Measurements from ENCODE around the gene TRIM26.
"Not testable (repeated sequence)": the region's sequence is repeated elsewhere in the genome, so short reads cannot be mapped to it uniquely, and the experiment has no call there.

TRIM26 gene

DNA sequence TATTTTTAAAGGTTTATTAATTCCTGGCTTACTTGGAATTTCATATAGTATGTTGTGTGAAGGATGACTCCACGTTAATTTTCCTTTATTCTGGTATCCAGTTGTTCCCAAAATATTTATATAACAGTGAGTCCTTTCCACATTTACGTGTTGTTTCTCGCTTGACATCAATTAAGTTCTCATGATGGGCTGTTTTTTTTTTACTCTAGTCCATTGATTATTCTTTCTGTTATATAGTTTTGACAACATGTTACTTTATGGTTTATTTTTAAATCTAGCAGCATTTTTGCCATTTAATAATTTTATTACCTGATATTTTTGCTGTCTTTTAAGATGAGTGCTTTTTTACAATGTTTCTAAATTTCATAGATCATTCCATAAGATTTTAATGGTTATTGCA, 70.5 kb downstream of the TRIM26 start:
- no peak for DNase-seq (ENCODE audit: low read depth)
- TF ChIP-seq, protein P1, sequence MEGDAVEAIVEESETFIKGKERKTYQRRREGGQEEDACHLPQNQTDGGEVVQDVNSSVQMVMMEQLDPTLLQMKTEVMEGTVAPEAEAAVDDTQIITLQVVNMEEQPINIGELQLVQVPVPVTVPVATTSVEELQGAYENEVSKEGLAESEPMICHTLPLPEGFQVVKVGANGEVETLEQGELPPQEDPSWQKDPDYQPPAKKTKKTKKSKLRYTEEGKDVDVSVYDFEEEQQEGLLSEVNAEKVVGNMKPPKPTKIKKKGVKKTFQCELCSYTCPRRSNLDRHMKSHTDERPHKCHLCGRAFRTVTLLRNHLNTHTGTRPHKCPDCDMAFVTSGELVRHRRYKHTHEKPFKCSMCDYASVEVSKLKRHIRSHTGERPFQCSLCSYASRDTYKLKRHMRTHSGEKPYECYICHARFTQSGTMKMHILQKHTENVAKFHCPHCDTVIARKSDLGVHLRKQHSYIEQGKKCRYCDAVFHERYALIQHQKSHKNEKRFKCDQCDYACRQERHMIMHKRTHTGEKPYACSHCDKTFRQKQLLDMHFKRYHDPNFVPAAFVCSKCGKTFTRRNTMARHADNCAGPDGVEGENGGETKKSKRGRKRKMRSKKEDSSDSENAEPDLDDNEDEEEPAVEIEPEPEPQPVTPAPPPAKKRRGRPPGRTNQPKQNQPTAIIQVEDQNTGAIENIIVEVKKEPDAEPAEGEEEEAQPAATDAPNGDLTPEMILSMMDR (IDR thresholded peaks at IDR 0.05; ENCODE audit: control insufficient read depth, insufficient read depth, low read depth, low read length, missing control alignments): no peak
- no peak overlapping the region for H3K4me3 ChIP-seq (ENCODE audit: control insufficient read depth, low read depth, low read length)

- H3K4me3 ChIP-seq (ENCODE audit: control insufficient read depth, low read depth, low read length); DNase-seq (ENCODE audit: low read depth): not testable (repeated sequence)
These were observed 73.0 kb downstream of the TRIM26 start for GRCh38 chr6:30140240-30140639.

- TF ChIP-seq, protein P1 (IDR thresholded peaks at IDR 0.05; ENCODE audit: control insufficient read depth, insufficient read depth, low read depth, low read length, missing control alignments): no peak
- H3K4me3 ChIP-seq (ENCODE audit: control insufficient read depth, low read depth, low read length): no peak overlapping the region
- no peak for DNase-seq (ENCODE audit: low read depth)
These were observed 76.5 kb downstream of the TRIM26 start for GRCh38 chr6:30136570-30137286.

DNA sequence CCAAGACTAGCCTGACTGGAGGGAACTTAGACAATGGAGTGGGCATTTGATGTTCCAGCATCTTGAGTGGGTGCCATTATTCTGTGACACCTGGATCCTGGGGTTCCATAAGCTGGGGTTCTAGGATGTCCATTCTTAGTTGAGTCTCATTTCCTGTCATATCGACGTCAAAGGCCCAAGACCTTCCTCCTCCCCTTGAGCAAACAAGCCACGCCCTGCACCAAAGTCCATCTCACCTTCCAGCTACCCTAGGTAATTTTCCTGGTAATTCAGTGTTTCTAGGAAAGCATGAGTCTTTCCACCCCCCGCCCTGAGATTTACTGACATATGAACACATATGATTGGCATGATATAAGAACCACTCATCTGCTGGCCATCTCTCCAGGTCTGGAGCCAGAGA, 77.4 kb downstream of the TRIM26 start, which contains the start of gene TRIM40:
Gene TRIM40 (plus strand): TSS at position 384 of the 400 bp plus-strand sequence. CDS start 897 bp downstream, outside the sequence.
- TF ChIP-seq, protein P1 (IDR thresholded peaks at IDR 0.05; ENCODE audit: control insufficient read depth, insufficient read depth, low read depth, low read length, missing control alignments): no peak
- no peak within 1 kb of the TSS for H3K4me3 ChIP-seq (ENCODE audit: control insufficient read depth, low read depth, low read length)
- DNase-seq (ENCODE audit: low read depth): no peak

GRCh38 chr6:30135147-30135546, 78.1 kb downstream of the TRIM26 start:
- H3K4me3 ChIP-seq (ENCODE audit: control insufficient read depth, low read depth, low read length): no peak overlapping the region
- DNase-seq (ENCODE audit: low read depth): no peak
- TF ChIP-seq, protein P1 (IDR thresholded peaks at IDR 0.05; ENCODE audit: control insufficient read depth, insufficient read depth, low read depth, low read length, missing control alignments): no peak
